Activated naive CD4-positive, alpha-beta T cell treated with anti-CD3 and anti-CD28 coated beads, Interleukin-2, amount 50 U/mL, for 16 hours (primary cell): ENCODE results near the gene EI24.
A peak's percentile ranks its signal among the peaks of the same experiment; 100 is the strongest.
"Not testable (repeated sequence)": the region's sequence is repeated elsewhere in the genome, so short reads cannot be mapped to it uniquely, and the experiment has no call there.

ENCODE experiments used
- DNase-seq: peaks from one replicate; pipeline ENCODE4 v3.0.0-alpha.2; 2020

EI24 gene

GRCh38 chr11:125568970-125569914 lies at the start of gene EI24:
EI24 (plus strand) TSS chr11:125569477; CDS start chr11:125572528, 3,051 bp downstream.
- peak; percentile 92 for DNase-seq

- DNase-seq: no peak
Measured at GRCh38 chr11:125519860-125520834, 49.1 kb upstream of the EI24 start.

- DNase-seq: no peak
Measured at GRCh38 chr11:125525303-125525702, 44.0 kb upstream of the EI24 start.

DNA sequence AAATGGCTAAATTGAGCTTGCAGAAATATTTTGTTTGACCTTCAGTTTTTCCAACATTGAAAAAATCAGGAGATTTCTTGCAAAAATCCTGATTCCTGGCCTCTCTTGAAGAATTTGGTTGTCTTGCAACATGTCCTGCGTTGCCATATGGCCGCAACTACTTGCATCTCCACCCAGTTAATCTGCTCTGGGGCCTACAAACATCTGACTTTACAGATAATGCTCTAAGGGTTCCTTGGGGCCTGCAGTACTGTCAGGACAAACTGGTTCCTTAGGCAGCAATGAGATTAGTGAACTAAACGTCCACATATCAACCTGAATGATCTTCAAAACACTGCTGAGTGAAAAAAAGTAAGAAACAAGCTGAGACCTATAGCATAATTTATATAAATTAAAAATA lies 36.6 kb upstream of the EI24 start:
- no peak for DNase-seq

- DNase-seq: no peak
Measured at GRCh38 chr11:125535585-125535984, 33.7 kb upstream of the EI24 start.

GRCh38 chr11:125536834-125537233 lies 32.4 kb upstream of the EI24 start:
- not testable (repeated sequence) for DNase-seq

DNA sequence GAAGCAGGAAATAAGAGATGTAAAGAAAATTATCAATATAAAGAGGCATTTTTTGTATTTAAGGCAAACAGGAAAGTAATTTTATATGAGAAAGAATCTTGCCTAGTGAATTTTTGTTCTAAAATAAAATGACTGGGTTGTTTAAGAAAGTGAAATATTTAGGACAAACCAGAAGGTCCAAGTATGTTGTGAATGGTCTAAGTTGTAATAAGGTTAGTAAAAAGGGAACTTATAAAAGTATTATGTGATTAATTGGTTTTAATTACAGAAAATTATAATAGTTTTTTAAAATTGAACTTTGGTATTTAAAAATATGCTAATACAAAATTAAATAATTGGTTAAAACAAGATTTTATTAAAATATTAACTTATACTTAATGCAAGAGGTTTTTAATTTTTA lies 26.6 kb upstream of the EI24 start:
- no peak for DNase-seq

- DNase-seq: no peak
Measured at GRCh38 chr11:125550780-125551179, 18.5 kb upstream of the EI24 start.

DNA sequence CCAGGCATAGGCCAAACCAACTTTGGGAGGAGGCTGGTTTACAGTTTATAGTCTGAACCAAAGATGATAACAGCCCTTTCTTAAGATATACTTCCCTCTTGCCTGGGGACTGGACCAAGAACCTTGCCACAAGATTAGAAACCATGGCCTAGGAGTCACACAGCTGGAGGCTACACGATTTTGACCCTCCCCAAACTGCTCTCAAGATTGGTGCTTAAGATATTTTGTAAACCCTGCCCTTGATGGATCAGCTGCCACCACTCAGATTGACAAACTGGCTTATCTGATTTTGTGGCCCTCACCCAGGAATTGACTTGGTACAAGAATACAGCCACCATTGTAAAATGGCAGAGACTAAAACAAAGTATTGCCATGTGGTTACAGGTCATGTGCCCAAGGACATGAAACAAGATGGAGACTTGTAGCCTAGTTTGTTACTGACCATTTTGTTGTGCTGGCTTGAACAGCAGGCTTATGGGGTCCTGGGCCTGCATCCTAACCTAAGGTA lies 17.4 kb upstream of the EI24 start:
- no peak for DNase-seq

GRCh38 chr11:125552927-125553326 lies 16.4 kb upstream of the EI24 start:
- DNase-seq: no peak

GRCh38 chr11:125553357-125553756 lies 15.9 kb upstream of the EI24 start:
- no peak for DNase-seq

DNA sequence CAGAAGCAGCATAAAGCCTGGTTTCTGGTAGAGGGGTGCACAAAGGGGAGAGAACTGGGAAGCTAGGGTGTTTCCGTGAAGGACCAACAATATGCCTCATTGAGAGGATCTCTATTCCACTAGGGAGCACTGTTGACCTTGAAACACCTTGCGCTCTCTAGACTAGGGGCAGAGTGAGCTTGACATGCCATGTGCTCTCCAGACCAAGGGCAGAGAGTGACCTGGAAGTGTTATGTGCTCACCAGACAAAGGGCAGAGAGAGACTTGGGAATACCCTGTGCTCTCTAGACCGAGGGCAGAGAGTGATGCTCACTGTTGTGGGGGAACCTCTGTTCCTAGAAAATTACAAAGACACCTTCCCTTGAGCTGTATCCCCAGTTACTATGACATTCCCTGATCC lies 15.2 kb upstream of the EI24 start:
- DNase-seq: no peak

DNA sequence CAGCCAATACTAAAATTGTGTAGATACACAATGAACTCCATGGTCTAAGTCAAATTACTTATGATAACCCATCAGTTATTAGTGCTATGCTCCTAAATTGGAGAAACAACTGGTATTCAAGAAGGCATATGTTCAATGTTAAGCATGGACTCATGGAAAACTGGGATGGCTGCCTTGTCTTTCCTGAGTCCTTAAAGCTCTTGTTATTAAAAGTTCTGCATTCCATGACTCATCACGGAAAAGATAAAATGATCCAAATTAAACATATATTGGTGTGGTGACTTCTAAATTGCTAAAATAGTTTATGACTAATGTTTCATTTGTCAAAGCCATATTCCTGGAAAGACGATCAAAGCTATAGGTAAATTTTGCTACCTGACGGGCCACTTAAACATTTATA lies 9.4 kb upstream of the EI24 start:
- DNase-seq: no peak

DNA sequence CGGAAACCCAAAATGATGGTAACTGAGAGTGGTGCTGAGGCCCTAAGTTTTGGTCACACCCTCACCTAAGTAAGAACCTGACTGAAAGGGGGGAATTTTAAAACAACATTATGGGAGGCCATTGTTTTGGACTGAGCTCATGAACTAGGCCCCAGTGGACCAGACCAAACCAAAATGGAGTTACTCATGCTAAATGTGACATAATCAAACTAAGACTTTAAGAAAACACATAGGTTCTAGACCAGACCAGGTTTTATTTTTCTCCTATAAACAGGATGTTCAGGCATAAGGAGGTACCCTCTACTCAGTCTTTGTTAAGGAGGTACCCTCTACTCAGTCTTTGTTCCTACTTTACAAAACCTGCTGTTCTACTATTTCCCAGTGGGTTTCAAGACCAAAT lies 7.4 kb upstream of the EI24 start:
- no peak for DNase-seq

GRCh38 chr11:125562430-125562829 lies 6.8 kb upstream of the EI24 start:
- DNase-seq: no peak

GRCh38 chr11:125564357-125564756 lies 4.9 kb upstream of the EI24 start:
- DNase-seq: no peak

DNA sequence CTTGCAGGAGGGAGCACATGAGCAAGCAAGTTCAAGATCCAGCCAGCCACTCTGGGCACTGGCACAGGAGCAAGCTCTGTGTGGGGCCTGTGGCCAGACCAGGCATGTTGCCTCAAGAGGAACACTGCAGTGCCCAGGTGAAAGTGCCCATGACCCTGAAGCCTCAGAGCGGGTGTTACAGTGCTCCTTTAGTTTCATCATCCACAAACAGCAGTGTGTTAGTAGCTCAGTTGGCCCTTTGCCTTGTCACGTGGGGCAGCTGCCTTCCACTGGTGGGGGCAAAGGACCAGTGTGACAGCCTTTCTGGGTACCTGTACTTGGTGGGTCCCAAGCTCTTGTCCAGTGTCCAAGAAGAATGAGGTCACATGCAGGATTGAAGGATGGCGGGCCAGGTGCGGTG lies 3.0 kb upstream of the EI24 start:
- DNase-seq: no peak

DNA sequence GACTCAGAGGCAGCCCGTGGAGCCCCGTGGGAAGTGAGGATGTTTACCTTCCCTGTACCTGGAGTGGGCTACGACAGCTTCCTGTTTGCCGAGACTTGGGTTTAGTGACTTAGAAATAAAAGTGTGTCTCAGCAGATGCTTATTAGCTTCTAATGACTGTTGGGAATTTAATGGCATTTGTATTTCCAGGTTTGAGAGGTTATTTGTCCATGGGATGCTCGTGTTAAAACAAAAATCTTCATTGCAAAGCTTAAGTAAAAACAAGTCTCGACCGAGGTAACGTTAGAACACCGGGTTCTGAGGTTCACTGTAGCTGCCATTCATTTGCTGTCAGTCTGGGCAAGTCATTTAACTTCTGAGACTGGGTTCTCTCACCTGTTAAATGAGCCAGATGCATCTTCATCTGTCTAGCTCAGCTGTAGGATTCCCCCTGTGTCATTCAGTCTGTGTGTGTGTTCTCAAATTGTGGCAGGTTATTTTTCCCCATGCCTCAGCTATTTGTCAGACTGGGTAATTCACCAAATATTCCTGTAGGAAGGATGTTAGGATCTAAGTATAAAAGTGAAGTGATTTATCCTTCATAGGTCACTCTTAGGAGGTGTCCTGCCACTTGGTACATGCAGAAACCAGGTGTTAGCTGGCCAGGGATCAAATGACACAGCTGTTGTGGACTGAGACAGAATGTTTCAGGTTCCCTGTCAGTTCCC lies 791 bp downstream of the EI24 start:
- DNase-seq: peak; percentile 19

DNA sequence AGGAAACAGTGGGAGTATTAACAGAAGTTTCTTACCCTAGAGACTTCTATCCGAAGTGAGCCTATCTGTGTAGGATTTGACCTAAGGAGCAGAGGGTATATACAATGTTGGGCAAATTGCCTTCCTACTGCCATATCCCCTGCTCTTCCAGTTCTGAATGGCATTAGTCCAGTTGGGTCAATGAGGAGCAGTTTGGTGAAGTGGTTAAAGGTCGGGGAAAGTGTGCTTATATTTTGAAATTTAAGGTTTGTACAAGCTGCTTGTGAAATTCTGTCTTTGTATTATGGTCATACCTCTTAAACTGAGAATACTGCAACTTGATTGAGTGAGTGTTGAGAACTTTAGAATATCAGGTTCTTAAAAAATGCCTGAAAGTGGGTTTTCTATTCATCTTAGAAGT lies 1.7 kb downstream of the EI24 start:
- no peak for DNase-seq

- DNase-seq: no peak
Measured at GRCh38 chr11:125572916-125573315, 3.6 kb downstream of the EI24 start.

GRCh38 chr11:125577181-125577580 lies 7.9 kb downstream of the EI24 start:
- DNase-seq: not testable (repeated sequence)

GRCh38 chr11:125578783-125579182 lies 9.5 kb downstream of the EI24 start:
- no peak for DNase-seq

DNA sequence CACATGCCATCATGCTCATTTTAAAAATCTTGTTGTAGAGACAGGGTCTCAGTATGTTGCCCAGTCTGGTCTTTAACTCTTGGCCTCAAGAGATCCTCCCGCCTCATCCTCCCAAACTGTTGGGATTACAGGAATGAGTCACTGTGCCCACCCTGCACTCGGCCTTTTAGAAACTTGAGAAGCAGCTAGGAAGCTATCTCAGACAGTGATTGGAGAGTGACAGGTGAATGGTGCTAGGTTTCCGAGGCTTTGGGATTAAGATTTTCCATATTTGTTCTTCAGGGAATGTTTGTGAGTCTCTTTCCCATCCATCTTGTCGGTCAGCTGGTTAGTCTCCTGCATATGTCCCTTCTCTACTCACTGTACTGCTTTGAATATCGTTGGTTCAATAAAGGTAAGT lies 10.5 kb downstream of the EI24 start:
- no peak for DNase-seq
